Measurements from ENCODE around the gene GPM6B.

The GPM6B gene, protein sequence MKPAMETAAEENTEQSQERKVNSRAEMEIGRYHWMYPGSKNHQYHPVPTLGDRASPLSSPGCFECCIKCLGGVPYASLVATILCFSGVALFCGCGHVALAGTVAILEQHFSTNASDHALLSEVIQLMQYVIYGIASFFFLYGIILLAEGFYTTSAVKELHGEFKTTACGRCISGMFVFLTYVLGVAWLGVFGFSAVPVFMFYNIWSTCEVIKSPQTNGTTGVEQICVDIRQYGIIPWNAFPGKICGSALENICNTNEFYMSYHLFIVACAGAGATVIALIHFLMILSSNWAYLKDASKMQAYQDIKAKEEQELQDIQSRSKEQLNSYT

DNA sequence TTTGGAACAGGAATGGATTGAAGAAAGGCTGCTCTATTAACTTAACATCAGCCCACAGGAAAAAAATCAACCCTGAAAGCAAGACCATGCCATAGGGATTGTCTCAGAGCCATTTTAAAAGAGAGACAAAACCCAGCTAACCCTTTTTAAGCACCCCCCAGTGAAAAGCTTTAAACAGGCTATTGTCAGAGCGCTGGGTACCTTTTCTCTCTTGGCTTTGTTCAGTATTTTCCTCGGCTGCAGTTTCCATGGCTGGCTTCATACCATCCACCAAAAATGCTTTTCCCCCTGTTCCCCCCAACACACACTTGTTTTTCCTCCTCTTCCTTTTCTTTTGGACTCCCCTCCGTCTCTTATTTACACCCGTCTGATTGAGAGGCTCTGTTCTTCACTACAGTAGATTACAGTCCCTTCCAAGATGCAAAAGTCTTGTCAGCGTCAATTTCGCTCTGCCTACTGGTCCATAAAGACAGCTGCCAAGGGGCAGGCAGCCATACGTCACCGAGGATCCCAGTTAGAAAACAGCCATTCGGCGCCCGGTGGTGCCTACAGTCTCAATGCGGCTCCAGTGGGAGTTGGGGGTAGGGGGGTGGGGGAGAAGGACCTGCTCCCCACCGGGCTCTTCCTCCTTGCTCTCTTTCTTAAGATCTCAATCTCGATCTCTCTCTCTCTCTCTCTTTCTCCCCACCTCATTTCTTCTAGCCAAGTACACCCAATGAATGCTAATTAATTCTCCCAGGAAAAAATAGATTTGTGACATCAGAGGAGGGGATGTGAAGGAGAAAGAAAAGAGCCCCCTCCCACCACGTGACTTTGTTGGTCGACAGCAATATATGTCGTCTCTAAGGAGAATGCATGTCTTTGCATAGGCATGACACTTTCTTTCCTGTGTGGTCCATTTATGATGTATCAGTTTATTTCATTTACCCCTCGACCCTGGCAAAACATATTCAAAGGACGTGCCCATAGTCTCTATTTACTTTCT lies at the start of gene GPM6B:
TSS of gene GPM6B (minus strand) at position 451 of the 985 bp plus-strand sequence. CDS start at position 262, 189 bp downstream.
- no peak for DNase-seq

DNA sequence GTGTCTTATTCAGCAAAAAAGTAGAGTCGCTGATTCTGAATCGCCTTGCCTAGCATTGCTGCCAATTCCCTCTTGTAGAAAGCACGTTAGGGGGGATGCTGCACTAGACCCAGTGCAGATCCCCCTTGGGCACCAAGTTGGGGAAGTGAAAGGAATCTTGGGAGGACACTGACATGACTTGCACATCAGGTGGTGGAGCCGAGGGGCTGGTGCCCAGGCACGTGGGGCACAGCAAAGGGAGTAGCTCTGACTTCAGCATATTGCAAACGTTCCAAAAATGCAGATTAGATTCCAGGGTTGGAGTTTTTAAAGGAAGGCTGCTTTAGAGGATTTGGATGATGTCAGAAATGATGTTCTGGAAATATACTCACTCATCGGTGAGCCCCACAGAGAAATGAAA lies 47.4 kb upstream of the GPM6B start:
- no peak for DNase-seq

DNA sequence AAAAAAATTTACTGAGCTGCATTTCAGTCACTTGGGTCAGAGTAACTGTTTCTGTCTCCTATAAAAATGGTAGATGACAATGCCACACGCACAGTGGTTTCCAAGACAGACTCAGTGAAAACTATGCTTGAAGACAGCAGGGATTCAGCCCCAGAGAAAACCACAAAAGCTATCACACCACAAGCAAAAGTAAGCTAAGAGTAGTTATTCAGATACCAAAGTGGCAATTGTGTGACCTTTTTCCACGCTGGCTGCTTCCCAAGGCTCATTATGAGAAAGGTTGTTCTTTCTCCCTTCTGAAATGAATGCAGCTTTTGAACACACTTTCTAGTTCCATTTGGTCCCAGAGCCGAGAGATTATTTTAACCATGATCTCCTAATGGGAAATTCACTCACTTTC lies 46.4 kb upstream of the GPM6B start:
- no peak for DNase-seq

DNA sequence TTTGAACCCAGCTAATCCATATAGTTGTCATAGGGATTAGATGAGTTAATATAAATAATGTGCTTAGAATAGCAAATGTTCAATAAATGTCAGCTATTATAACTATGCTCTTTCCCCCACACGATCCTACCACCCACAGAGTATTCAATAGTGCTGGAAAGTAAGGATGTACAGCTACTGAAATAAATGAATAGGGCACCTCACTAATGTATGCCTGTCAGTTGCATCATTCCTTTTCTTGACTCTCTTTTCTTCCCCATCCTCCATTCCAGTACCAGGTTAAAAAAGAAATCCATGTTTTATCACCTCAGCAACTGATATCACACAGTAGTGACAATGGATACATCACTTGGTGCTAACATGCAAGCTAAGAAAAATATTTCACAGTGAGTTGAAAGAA lies 42.8 kb upstream of the GPM6B start:
- no peak for DNase-seq

DNA sequence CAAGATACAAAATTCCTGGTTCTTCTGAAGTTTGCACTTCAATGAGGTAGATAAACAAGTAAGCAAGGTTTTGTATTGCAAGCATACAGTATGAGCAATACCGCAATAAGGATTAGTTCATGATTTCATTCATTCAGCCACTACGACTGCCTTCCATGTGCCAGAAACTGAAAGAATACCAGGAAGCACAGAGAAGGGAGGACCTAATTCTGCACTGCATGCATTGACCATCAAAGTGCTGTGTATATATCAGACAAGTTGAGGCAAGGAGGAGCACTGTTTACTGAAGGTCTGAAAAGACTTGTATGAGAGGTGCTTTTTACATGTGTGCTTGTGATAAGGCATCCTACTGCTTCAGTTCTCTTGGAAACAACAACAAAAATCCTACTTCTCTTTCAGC lies 40.9 kb upstream of the GPM6B start:
- no peak for DNase-seq

DNA sequence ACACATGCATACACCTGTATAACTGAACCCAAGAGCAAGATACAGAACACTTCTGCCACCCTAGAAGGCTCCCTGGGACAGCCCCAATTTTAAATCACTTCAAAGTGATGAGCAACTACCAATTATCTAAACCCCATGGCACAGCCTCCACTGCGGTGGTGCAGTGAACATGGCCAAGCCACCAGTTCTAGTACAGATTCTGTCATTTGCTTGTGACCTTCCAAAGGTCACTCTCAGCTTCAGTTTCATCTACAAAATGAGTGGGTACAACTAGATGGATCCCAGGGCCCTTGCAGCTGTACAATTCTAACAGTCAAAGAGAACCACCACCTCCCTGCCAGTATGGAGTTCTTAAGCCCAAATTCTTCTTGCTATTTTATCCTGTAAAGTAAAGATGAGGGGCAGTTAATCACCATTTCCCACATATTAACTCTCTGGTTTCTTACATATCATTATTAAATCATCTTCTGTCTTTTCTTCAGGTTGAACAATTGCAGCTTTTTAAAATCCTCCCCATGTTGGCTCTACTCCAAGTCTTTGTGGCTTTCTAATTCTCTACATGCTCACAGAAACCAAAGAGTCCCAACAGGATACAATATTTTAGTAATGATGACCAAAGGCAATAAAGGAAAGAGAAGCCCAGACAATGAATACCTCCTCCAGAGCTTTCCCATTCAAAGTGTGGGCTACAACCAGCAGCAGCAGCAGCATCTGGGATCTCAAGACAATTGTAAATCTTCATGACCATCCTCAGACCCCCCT lies 39.0 kb upstream of the GPM6B start:
- no peak for DNase-seq

DNA sequence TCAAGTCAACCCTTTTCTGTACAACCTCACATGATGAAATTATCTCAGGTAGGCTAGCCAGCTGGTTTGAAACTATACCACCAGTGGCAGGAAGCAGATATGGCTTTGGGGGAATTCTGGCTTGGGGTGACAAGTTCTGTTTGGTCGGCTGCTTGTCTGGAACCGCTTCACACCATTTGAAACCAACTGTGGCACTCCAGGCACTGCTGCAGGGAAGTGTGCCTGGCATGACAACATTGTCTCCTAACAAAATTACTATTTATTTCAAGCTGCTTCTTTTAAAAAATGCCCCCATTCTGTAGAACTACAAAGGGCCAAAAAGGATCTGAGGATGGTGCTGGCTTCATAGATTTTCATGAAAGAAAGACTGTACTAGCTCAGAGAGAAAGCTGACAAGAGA lies 37.1 kb upstream of the GPM6B start:
- DNase-seq, result no peak

DNA sequence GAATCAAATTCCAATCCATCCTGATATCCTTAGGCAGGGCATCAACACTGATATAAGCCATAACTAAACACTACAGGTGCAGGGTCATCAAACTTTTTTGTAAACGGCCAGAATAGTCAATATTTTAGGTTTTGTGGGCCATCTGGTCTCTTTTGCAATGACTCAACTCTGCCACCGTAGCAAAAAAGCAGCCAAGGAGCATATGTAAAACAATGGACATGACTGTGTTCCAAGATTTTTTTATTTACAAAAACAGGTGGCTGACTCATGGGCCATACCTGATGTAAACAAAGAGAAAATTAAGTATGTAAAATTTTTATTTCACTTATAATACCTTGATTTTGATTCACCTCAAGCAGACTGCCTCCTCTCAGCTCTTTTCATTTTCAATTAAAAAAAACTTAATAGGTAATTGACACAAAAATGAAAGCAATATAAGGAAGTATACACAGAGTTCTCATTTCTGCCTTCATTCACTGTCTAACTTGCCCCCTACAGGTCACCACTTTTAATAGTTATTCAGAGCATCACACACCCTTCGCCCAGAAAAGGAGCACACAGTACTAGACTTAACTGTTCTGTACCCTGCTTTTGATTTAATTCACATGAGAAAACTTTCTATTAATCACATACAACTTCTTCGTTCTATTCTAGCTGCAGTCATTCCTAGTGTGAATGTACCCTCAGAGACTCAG lies 35.3 kb upstream of the GPM6B start:
- DNase-seq, result no peak

DNA sequence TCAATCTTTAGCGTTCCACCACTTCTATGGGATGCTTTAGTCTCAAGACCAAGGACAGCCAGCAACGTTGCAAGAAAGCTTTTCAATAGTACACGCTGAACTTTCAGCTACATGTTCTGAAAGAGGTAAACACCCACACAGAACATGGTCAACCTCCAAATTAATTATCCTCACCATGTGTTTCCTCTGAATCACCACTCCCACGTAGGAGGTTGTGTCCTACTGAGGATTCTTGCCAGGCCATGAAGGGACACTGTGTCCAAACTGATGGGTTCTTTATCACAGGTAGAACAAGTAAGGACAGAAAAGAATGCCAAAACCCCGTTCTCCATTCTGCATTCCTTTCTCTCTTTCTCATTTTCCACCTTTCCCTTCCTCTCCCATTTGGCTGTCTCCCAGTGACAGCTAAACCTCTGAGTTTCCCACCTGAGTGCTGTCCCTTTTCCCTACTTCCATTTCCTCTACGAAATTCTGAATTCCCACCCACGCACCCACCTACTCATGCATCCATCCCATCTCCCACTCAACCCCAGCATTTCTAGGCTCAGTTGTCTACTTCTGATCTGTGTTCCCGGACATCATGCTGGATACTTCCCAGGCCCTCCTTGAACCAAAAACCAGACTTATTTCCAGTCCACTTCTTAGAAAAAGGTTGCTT lies 29.0 kb upstream of the GPM6B start:
- DNase-seq, result no peak

DNA sequence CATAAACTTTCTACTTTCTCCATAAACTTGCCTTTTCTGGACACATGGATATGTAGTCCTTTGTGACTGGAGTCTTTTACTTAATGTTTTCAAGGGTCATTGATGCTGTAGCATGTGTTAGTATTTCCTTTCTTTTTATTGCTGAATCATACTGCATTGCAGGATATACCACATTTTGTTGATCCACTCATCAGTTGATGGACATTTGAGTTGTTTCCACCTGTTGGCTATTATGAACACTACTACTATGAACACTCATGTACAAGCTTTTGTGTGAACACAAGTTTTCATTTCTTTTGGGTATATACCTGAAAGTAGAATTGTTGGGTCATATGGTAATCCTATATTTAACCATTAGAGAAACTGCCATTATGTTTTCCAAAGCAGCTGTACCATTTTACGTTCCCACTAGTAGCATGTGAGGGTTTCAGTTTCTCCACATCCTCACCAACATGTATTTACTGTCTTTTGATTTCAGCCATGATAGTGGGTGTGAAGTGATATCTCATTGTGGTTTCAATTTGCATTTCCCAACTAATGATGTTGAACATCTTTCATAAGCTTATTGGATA lies 26.3 kb upstream of the GPM6B start:
- DNase-seq, result no peak

DNA sequence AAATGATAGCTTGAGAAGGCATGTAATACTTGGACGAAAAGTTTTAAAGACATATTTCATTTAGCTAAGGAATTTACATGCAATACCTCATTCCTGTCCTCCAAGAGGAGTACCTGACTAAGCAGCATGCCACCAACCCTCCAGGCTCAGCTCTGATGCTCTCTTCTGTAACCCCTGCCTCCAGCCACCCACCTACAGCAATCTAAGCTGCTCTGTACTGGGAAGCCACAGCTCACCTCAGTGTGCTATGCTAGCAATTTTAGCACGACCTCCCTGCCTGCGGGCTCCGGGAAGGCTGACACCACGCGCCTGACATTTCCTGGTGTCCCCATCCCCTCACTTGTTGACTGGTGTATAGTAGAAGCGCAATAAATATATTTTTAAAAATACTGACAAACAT lies 23.2 kb upstream of the GPM6B start:
- no peak for DNase-seq

DNA sequence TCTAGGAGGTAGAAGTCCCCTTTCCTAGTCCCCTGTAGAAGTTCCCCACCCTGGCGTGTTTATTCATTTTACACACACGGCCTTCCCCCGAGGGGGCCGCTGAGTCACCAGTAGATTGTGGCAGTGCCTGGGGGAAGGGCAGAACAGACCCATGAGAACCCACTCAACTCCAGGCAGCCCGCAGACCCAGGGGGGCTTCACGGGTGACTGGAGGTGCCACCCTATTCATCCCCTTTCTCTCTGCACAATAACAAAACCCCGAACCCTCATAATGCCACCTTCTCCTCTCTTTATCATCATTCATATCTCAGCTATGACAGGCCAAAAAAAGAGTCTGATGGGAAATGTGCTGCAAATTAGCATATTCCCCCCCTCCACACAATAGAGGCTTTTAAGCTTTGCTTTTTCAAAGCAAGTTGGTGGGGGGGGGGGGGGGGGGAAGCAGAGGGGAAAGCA lies 20.4 kb upstream of the GPM6B start:
- no peak for DNase-seq

DNA sequence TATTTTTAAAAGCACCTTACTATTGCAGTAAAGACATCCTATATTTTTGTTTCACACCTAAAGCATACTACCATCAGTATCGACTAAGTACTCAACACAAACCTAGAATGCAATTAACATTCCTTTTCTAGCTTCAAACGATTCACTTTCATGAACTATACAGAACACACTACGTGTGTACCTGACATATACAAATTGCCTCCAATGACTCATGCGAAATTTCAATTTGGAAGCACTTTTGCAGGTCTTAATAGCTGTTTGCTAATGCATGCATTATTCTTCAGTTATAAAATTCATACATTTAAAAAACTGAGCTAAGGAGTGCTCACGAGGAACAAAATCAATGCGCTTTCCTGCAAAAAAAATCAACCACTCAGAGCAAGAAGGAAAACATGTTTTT lies 19.7 kb upstream of the GPM6B start:
- DNase-seq, result no peak

DNA sequence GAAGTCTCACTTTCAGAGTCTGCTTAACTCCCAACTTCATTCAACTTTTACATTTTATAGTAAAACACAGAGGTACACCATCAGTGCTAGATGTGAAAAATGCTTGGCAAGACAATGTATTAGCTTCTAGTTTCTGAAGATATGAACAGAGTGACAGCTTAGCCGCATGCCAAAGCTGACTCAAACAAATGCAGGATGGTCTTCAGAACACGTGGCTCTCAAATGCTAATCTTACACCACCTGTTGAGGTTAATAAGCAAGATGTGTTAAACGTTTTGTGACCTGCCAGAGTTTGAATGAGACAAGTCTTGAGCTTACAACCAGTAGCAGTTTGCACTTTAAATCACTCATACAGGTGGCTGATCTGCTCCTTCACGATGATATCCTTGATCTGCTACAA lies 18.9 kb upstream of the GPM6B start:
- DNase-seq, result no peak

DNA sequence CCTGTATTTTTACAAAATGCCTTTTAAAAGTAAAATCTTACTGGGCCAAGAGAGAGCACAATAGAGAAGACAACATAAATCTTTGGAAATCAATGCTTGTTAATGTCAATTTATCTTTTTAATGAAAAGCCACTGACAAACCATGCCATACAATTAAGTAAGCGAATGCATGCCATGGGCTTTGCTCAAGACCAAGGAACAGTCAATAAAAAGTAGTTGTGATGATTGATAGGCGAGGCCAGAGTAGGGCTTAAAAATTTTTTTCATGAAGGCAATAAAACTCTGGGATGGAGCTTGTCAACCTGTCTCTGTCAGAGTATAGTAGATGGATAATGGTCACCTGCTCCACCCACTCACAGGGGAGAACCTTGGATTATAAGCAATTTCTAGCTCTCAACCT lies 17.5 kb upstream of the GPM6B start:
- DNase-seq, result no peak

DNA sequence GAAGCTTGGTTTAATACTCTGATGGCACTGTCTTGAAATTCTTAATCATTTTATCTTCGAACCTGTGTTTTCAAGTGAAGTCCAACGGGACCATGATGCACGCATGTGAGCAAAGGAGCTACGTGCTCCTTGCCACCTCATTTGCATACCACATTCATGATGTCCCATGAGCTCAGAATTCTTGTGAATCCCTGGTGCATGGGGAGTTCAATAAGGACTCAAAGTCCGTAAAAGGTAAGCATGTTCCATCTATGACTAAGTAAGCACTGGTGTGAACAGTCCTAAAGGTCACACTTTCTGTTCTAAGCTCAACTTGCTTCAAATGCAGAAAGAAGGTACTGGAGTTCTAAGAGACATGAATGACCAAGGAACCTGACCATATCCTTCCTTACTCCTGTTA lies 13.1 kb upstream of the GPM6B start:
- no peak for DNase-seq

DNA sequence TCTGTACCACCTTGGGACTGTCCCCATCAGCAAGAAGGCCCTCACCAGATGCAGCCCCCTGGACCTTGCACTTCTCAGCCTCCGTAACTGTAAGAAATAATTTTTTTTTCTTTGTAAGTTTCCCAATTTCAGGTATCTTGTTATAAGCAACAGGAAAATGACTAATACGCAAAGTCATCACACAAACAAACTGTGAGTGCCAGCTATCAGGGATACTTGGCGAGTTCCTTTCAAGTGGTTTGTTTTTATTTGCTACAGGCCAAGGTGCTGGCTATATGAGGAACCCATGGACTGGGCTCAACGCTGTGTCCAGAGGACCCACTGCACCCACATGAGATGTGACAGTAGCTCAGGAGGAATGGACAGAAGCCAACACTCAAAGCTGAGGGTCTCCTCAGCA lies 11.5 kb upstream of the GPM6B start:
- DNase-seq, result no peak

DNA sequence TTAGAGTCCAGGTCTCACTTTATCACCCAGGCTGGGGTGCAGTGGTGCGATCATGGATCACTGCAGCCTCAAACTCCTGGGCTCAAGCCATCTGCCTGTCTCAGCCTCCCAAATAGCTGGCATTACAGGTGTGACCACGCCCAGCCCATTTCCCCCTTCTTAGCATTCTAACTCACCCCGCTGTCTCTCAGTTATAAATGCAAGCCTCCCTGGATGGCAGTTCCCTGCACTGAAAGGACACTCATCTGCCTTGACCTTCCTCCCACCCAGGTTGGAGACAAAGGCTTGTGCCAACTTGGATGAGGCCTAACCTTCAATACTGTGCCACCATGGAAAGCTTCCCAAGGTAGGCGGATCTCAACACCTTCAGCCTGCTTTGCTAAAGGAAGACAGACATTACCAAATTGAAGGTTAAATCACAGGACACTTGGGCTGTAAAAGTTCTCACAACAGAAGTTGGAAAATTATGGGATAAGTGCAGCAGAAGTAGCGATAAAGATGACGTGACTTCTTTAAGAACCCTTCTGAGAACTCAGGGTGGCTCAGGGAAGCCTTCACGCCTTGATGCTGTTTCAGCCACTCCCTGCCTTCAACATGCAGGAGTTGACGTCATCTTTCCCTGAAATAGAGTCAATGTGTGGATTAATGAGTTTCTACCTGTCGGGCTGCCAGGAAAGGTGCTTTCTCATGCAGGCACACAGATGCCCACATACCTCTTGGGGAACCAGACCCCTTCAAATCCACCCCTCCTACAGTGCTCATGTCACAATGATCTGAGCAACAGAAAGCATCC lies 10.6 kb upstream of the GPM6B start:
- DNase-seq, result no peak

DNA sequence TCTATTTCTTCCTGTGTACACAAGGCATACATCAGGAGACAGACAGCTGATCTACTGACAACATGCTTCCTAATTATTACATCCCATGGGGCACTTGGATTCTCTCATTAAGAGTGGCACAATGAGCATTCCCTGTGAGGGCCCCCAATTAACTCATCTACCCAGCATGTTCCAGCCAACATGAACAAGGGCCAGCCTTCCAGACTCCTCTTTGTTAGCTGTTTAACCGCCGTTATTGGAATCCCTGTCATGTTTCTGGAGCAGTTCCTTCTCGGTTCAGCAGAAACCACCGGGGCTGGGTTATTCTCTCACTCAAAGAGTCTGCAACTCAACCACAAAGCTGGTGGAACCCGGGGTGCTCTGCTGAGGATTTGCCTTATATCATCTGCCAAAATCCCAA lies 9.9 kb upstream of the GPM6B start:
- DNase-seq, result no peak

DNA sequence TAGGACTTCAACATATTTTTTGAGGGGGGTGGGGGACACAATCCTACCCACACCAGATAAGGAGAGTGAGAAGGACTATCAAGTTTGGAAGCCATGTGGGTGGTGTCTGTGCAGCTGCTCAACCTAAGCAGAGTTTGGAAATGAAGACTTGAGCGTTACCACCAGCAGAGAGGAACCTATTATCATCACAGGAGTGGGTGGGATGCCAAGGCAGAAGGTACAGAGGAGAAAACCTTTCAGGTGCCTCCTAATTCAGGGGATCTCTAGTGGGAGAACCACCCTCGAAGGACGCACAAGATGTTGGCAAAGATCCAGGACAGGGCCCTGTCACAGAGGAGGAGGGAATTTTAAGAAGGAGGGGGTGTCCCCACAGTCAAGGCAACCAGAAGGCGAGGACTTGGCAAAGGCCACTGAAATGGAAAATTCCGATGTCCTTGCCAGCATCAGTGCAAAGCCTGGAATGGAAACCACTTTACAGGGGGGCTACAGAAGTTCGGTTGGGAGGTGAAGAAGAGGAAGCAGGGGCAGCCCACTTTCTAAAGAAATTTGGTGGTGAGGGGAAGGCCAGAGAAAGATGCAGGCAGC lies 8.4 kb upstream of the GPM6B start:
- DNase-seq, result no peak

DNA sequence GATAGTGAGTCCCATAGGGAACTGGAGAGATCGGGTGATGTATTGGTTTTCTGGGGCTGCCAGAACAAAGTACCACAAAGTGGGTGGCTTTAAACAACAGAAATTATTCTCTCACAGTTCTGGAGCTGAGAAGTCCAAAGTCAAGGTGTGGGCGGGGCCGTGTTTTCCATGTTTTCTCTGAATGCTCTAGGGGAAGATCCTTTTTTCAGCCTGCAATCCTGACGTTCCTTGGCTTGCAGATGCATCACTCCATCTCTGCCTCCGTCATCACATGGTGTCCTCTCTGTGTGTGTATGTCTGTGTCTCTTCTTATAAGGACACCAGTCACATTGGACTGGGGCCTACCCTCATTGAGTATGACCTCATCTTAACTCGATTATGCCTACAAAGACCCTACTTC lies 7.9 kb upstream of the GPM6B start:
- no peak for DNase-seq
